Gastroesophageal sphincter (tissue), 3 donors: ENCODE data around the gene ARHGAP42.

Source experiments
- EP300 ChIP-seq: sonication (generic); formaldehyde crosslinking; IDR thresholded peaks from one replicate; pipeline ENCODE4 v1.6.1; 2017; ENCODE audit warnings: antibody characterized with exemption, mild to moderate bottlenecking
- POLR2A ChIP-seq, 2 donors: fragments of 450-650 bp; IDR thresholded peaks; one replicate each; pipeline ENCODE4 v1.6.1; 2017; ENCODE audit warnings: antibody characterized with exemption in 2 of 2, mild to moderate bottlenecking in 2 of 2, moderate library complexity in 1 of 2
- TF ChIP-seq, protein P1 (sequence below), 4 experiments: fragments of 200-600 bp in 2 of 4; fragments of 450-650 bp in 2 of 4; sonication (generic) in 1 of 4; IDR thresholded peaks; one replicate each; pipeline ENCODE4 v1.5.1; 2017 to 2019; ENCODE audit warnings: antibody characterized with exemption in 4 of 4, mild to moderate bottlenecking in 2 of 4, moderate library complexity in 2 of 4

DNA sequence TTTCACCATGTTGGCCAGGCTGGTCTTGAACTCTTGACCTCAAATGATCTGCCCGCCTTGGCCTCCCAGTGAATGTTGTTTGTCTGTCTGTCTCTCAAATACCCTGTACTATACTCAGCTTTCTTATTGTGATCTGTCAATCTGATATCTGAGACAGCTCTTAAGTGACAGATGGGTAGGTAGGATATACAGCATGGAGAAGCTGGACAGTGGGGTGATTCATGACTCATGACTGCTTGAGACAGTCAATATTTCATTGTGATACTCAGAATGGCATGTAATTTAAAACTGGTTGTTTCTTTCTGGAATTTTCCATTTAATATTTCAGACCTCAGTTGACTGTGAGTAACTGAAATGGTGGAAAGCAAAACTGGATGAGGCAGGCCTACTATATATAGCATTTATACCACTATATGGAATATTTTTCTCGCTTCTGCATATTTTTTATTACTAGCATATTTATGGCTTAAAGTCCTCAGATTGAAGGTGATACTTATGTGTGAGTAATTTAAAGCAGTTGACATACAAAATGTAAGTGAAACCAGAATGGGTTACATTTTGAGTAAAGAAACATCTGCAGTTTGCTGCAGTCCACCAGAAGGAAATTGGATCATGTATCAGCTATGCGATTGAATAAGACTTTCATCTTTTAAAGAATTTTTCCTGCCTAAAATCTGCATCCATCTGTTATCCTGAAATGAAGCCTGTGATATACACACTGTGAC is 22.3 kb downstream of the ARHGAP42 start:
- TF ChIP-seq POLR2A (IDR thresholded peaks at IDR 0.05) (no peak), EP300 (no peak)
- TF ChIP-seq, protein P1, sequence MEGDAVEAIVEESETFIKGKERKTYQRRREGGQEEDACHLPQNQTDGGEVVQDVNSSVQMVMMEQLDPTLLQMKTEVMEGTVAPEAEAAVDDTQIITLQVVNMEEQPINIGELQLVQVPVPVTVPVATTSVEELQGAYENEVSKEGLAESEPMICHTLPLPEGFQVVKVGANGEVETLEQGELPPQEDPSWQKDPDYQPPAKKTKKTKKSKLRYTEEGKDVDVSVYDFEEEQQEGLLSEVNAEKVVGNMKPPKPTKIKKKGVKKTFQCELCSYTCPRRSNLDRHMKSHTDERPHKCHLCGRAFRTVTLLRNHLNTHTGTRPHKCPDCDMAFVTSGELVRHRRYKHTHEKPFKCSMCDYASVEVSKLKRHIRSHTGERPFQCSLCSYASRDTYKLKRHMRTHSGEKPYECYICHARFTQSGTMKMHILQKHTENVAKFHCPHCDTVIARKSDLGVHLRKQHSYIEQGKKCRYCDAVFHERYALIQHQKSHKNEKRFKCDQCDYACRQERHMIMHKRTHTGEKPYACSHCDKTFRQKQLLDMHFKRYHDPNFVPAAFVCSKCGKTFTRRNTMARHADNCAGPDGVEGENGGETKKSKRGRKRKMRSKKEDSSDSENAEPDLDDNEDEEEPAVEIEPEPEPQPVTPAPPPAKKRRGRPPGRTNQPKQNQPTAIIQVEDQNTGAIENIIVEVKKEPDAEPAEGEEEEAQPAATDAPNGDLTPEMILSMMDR (IDR thresholded peaks at IDR 0.05), result no peak
